Right renal pelvis (tissue), 4 donors: ENCODE data around the gene HERC4. TPM values are rescaled to one million over a fixed set of nuclear protein-coding genes. Genes with fewer than 3 reads are reported as not detected.
"Not testable (repeated sequence)": the region's sequence is repeated elsewhere in the genome, so short reads cannot be mapped to it uniquely, and the experiment has no call there.

Source experiments
- DNase-seq, 4 donors: peaks; one replicate each; pipeline ENCODE4 v3.0.0-alpha.2; 2013; ENCODE audit warnings: low read depth in 4 of 4, low spot score in 3 of 4, missing footprints in 1 of 4
- polyA plus RNA-seq, 4 donors: library from polyadenylated mRNA; unstranded; fragments of 120-200 nt; gene quantifications; one replicate each; pipeline ENCODE4 v1.2.1, GENCODE V29; 2013; ENCODE audit not compliant: insufficient read length in 4 of 4

The HERC4 gene
- polyA plus RNA-seq, 4 donors, result 42.8 to 57.1 (median 47.2) TPM

DNA sequence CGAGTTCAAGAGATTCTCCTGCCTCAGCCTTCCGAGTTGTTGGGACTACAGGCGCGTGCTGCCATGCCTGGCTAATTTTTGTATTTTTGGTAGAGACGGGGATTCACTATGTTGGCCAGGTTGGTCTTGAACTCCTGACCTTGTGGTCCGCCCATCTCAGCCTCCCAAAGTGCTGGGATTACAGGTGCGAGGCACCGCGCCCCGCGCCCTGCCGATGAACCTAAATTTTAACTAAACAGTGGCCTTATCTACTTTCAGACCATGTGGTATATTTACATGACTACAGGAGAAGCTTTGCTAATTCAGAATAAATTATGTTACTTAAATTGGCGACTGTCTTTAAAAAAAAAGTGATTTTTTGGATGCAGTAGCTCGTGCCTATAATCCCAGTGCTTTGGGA, 181.4 kb downstream of the HERC4 start:
- DNase-seq, result no peak

- peak; percentile 42 to 56 (median 49) for DNase-seq
Measured at GRCh38 chr10:67884842-67885670, 190.0 kb downstream of the HERC4 start.

GRCh38 chr10:67884313-67884841, 190.7 kb downstream of the HERC4 start, which contains the start of gene SIRT1:
Gene SIRT1 (plus strand): TSS chr10:67884656. CDS start chr10:67884722, 66 bp downstream.
- DNase-seq, result peak; percentile 83 to 91 (median 88)

DNA sequence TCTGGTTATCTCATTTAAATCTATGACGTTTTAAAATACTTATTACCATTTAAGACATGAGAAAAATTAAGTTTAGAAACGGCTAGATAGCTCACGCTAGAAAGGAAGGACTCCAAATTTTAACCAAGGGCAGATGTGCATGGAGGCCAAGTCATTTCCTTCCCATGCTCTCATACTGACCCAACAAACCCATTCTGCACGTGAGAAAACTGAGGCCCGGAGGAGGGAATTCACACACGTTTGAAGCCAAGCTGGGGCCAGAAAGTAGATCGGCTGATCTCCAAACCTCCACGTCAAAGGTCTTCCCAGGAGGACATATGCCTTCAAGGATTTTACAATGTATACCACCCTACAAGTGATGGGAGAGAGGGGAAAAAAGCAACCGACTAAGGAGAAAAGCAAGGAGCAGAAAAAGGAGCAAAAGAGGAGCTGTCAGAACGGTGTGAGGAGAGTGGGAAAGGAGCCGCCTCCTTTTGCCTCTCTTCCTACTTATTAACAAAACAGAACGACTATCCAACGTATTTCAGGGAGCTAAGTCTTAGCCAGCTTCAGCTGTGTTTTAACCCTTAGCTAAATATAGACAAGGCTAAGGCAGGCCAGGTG, 191.3 kb downstream of the HERC4 start:
- peak in 2 of 4 donors; percentile 5 to 12 for DNase-seq

DNA sequence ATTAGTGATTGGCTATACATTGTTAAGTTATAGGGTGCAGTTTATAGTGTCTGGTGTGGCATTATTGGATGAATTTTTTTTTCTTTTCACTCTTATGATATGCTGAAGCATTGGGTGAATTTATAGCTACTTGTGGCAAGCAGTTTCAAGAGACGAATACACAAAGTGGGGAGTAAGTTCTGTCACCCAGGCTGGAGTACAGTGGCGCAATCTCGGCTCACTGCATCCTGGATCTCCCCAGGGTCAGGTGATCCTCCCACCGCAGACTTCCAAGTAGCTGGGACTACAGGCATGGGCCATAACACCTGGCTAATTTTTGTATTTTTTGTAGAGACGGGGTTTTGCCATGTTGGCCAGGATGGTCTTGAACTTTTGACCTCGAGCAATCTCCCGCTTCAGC, 196.9 kb downstream of the HERC4 start:
- no peak for DNase-seq

DNA sequence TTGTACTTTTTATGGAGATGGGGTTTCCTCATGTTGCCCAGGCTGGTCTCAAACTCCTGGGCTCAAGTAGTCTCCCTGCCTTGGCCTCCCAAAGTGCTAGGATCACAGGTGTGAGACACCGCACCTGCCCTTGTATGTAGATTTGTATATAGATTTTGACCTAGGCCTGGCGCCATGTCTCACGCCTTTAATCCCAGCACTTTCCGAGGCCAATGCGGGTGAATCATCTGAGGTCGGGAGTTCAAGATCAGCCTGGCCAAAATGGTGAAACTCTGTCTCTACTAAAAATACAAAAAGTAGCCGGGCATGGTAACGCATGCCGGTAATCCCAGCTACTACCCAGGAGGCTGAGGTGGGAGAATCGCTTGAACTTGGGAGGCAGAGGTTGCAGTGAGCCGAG, 197.7 kb downstream of the HERC4 start:
- not testable (repeated sequence) for DNase-seq

GRCh38 chr10:67875340-67876238, 199.5 kb downstream of the HERC4 start:
- no peak for DNase-seq

Other genes starting within 250 kb of the HERC4 start
- 10 to 100 TPM; 12.1 to 16.0 (median 14.5) TPM for gene DNAJC12, start 237.1 kb downstream of the HERC4 start, polyA plus RNA-seq
- gene SIRT1, start 190.6 kb downstream of the HERC4 start, polyA plus RNA-seq, result 10 to 100 TPM; 37.1 to 56.6 (median 51.5) TPM
- under 1 TPM in 3 of 4 donors, not detected in 1; 0.04 to 0.07 (median 0.05) TPM for gene MYPN, start 34.2 kb upstream of the HERC4 start, polyA plus RNA-seq
- gene ATOH7, start 156.8 kb upstream of the HERC4 start, polyA plus RNA-seq, result 1 to 10 TPM in 3 of 4 donors, under 1 TPM in 1; 0.99 to 1.5 (median 1.4) TPM